Measurements from ENCODE around the gene HYAL1.

The HYAL1 gene

GRCh38 chr3:50347187-50347813 lies 43.9 kb upstream of the HYAL1 start:
- TF ChIP-seq, protein P1, sequence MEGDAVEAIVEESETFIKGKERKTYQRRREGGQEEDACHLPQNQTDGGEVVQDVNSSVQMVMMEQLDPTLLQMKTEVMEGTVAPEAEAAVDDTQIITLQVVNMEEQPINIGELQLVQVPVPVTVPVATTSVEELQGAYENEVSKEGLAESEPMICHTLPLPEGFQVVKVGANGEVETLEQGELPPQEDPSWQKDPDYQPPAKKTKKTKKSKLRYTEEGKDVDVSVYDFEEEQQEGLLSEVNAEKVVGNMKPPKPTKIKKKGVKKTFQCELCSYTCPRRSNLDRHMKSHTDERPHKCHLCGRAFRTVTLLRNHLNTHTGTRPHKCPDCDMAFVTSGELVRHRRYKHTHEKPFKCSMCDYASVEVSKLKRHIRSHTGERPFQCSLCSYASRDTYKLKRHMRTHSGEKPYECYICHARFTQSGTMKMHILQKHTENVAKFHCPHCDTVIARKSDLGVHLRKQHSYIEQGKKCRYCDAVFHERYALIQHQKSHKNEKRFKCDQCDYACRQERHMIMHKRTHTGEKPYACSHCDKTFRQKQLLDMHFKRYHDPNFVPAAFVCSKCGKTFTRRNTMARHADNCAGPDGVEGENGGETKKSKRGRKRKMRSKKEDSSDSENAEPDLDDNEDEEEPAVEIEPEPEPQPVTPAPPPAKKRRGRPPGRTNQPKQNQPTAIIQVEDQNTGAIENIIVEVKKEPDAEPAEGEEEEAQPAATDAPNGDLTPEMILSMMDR (IDR thresholded peaks at IDR 0.05; ENCODE audit: low read depth, low read length, missing control alignments): peak; percentile 74
- Histone ChIP-seq H3K27me3 (replicated peaks) (no peaks in the 10 kb centered on the region), H3K4me3 (ENCODE audit: low read depth, low read length) (no peak overlapping the region), H3K27ac (no peak overlapping the region), H3K36me3 (replicated peaks) (peaks cover 2% of the 10 kb centered on the region)
- in situ Hi-C loops (cut with HindIII; ENCODE audit: low pct_ligation_motif_present, low sequenced_read_pairs): no loop called here
- DNase-seq: peak; percentile 49

- in situ Hi-C loops (cut with HindIII; ENCODE audit: low pct_ligation_motif_present, low sequenced_read_pairs): no loop called here
- no peak for DNase-seq
- Histone ChIP-seq H3K27ac (no peak within 1 kb of the TSS), H3K27me3 (replicated peaks) (no peaks in the 10 kb centered on the region), H3K36me3 (replicated peaks) (peaks cover 2% of the 10 kb centered on the region), H3K4me3 (ENCODE audit: low read depth, low read length) (peak within 1 kb of the TSS; percentile 53)
- TF ChIP-seq, protein P1 (IDR thresholded peaks at IDR 0.05; ENCODE audit: low read depth, low read length, missing control alignments): no peak
These were observed 42.3 kb upstream of the HYAL1 start, which contains the start of gene ZMYND10 for GRCh38 chr3:50345586-50346234. Gene ZMYND10, minus strand, starts transcription at chr3:50345732. Its CDS starts 153 bp downstream, at chr3:50345579.

- TF ChIP-seq, protein P1 (IDR thresholded peaks at IDR 0.05; ENCODE audit: low read depth, low read length, missing control alignments): no peak
- Histone ChIP-seq H3K4me3 (ENCODE audit: low read depth, low read length) (no peak overlapping the region), H3K36me3 (replicated peaks) (peaks cover 2% of the 10 kb centered on the region), H3K27me3 (replicated peaks) (no peaks in the 10 kb centered on the region), H3K27ac (no peak overlapping the region)
- no peak for DNase-seq
- in situ Hi-C loops (cut with HindIII; ENCODE audit: low pct_ligation_motif_present, low sequenced_read_pairs): no loop called here
These were observed 41.6 kb upstream of the HYAL1 start for GRCh38 chr3:50345008-50345407.

DNA sequence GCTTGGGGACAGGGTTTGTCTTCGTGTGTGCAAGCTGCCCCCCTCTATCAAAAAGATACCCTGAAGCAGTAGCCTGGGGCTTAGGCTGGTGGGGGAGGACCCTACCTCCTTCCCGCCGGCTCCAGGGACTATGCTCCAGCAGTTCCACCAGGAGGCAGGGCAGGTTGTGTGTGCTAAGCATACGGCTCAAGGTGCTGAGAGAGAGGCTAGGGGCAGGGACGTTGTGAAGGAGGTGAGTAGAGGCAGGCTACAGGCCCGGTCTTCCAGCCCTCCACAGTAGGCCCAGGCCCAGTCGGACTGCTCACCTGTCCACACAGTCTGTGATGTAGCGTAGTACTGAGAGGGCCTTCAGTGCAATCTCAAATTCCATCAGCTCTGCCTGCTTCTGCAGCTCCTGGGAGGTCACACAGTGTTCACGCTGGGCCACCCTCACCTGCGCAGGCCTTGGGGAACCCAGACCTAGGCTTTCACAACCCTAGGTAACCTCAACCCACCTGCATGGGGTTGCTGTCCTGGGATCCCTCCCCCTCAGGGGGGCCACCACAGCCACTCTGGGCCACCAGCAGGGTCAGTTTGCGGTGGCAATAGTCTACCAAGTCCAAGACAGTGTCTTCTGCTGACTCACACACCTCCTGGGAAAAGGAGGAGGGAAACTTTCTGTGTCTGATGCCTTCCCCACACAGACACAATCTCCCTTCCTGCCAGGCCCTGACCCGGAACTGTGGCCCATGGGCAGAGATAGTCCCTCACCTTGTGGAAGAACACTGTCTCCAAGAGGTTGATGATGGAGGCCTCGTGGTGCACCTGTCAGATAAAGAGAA lies 39.6 kb upstream of the HYAL1 start:
- TF ChIP-seq, protein P1 (IDR thresholded peaks at IDR 0.05; ENCODE audit: low read depth, low read length, missing control alignments): peak; percentile 34
- H3K27me3 ChIP-seq (replicated peaks): no peaks in the 10 kb centered on the region

GRCh38 chr3:50341996-50342650 lies 38.7 kb upstream of the HYAL1 start:
- H3K27me3 ChIP-seq (replicated peaks): no peaks in the 10 kb centered on the region
- no peak for DNase-seq
- TF ChIP-seq, protein P1 (IDR thresholded peaks at IDR 0.05; ENCODE audit: low read depth, low read length, missing control alignments): no peak
- H3K4me3 ChIP-seq (ENCODE audit: low read depth, low read length): no peak overlapping the region
- H3K27ac ChIP-seq: no peak overlapping the region
- no peaks in the 10 kb centered on the region for H3K36me3 ChIP-seq (replicated peaks)
- in situ Hi-C loops (cut with HindIII; ENCODE audit: low pct_ligation_motif_present, low sequenced_read_pairs): no loop called here

More for the DNA sequence above, 39.6 kb upstream of the HYAL1 start:
- H3K4me3 ChIP-seq (ENCODE audit: low read depth, low read length): no peak overlapping the region
- H3K36me3 ChIP-seq (replicated peaks): peaks cover 2% of the 10 kb centered on the region
- in situ Hi-C loops (cut with HindIII; ENCODE audit: low pct_ligation_motif_present, low sequenced_read_pairs): no loop called here
- H3K27ac ChIP-seq: no peak overlapping the region
- DNase-seq: no peak

Measured in brain microvascular endothelial cell (primary cell).